GM19351 (cell line): ENCODE data around the gene TNNT2.

Experiments
- ATAC-seq: cut with Tn5 transposase; IDR thresholded peaks from one replicate; pipeline ENCODE4 v1.9.1; 2021; ENCODE audit warnings: mild to moderate bottlenecking, moderate library complexity; ENCODE audit not compliant: unreplicated experiment

The TNNT2 gene

GRCh38 chr1:201378804-201379203 lies 1.3 kb upstream of the TNNT2 start:
- ATAC-seq, result no peak

- ATAC-seq, result no peak
Measured at GRCh38 chr1:201376464-201377374, 761 bp downstream of the TNNT2 start.

- ATAC-seq, result no peak
Measured at GRCh38 chr1:201376107-201376463, 1.4 kb downstream of the TNNT2 start.

- ATAC-seq, result no peak
Measured at GRCh38 chr1:201375169-201375568, 2.3 kb downstream of the TNNT2 start.

- ATAC-seq, result no peak
Measured at GRCh38 chr1:201374364-201374763, 3.1 kb downstream of the TNNT2 start.

GRCh38 chr1:201371792-201372191 lies 5.7 kb downstream of the TNNT2 start:
- ATAC-seq, result no peak

- ATAC-seq, result no peak
Measured at GRCh38 chr1:201371276-201371675, 6.2 kb downstream of the TNNT2 start.

- ATAC-seq, result no peak
Measured at GRCh38 chr1:201370500-201370899, 7.0 kb downstream of the TNNT2 start.

- ATAC-seq, result no peak
Measured at GRCh38 chr1:201369209-201369608, 8.3 kb downstream of the TNNT2 start.

GRCh38 chr1:201366696-201367095 lies 10.8 kb downstream of the TNNT2 start:
- ATAC-seq, result no peak

GRCh38 chr1:201365251-201365650 lies 12.2 kb downstream of the TNNT2 start:
- no peak for ATAC-seq

- no peak for ATAC-seq
Measured at GRCh38 chr1:201364808-201365105, 12.7 kb downstream of the TNNT2 start.

GRCh38 chr1:201363467-201363866 lies 14.0 kb downstream of the TNNT2 start:
- no peak for ATAC-seq

- ATAC-seq, result no peak
Measured at GRCh38 chr1:201362906-201363305, 14.6 kb downstream of the TNNT2 start.

GRCh38 chr1:201361652-201362504 lies 15.6 kb downstream of the TNNT2 start:
- ATAC-seq, result no peak

GRCh38 chr1:201360901-201361651 lies 16.4 kb downstream of the TNNT2 start:
- no peak for ATAC-seq

- no peak for ATAC-seq
Measured at GRCh38 chr1:201360486-201360885, 17.0 kb downstream of the TNNT2 start.

GRCh38 chr1:201359873-201360210 lies 17.6 kb downstream of the TNNT2 start:
- no peak for ATAC-seq

- no peak for ATAC-seq
Measured at GRCh38 chr1:201359031-201359872, 18.2 kb downstream of the TNNT2 start.

GRCh38 chr1:201358596-201358995 lies 18.9 kb downstream of the TNNT2 start:
- no peak for ATAC-seq
